HEK293 (cell line): ENCODE results near the gene FHIT.

Experiments used
- CTCF ChIA-PET: fragments of 350-600 bp; formaldehyde crosslinking; extraction: SDS; loops from one replicate; lab custom pipeline; 2021; ENCODE audit warnings: antibody characterized with exemption; lab: Yijun Ruan, JAX
- POLR2A ChIA-PET: fragments of 300-600 bp; formaldehyde crosslinking; extraction: SDS; loops from one replicate; lab custom pipeline; 2020; ENCODE audit warnings: antibody characterized with exemption, inconsistent platforms; lab: Yijun Ruan, JAX
- H3K27ac ChIP-seq: fragments of 200-500 bp; sonication (Bioruptor generic); 2 replicates; pipeline ENCODE4 v1.5.1; 2014; ENCODE audit warnings: low read depth, low read length, control low read depth, inconsistent platforms; ENCODE audit errors: extremely low read depth
- H3K36me3 ChIP-seq, 2 experiments: fragments of 200-500 bp in 1 of 2; sonication (Bioruptor generic) in 1 of 2; 1 replicate in 1 of 2; 2 replicates in 1 of 2; pipeline ENCODE4 v1.5.1; 2014 to 2017; ENCODE audit warnings: inconsistent platforms in 2 of 2, low read length in 2 of 2; ENCODE audit not compliant: control insufficient read depth in 2 of 2, insufficient read depth in 1 of 2
- H3K4me1 ChIP-seq: fragments of 200-500 bp; sonication (Bioruptor generic); 2 replicates; pipeline ENCODE4 v1.5.1; 2014; ENCODE audit warnings: mild to moderate bottlenecking, low read length, inconsistent platforms; ENCODE audit not compliant: control insufficient read depth, insufficient read depth
- H3K4me3 ChIP-seq: 2 replicates; pipeline ENCODE4 v1.5.1; 2011; ENCODE audit warnings: low read depth, mild to moderate bottlenecking, control low read depth, low read length, moderate library complexity
- H3K9me3 ChIP-seq: fragments of 200-500 bp; sonication (Bioruptor generic); 2 replicates; pipeline ENCODE4 v1.5.1; 2014; ENCODE audit warnings: low read depth, low read length, inconsistent platforms; ENCODE audit not compliant: control insufficient read depth, insufficient read depth
- SCRT1 ChIP-seq: fragments of 450-650 bp; formaldehyde crosslinking; IDR thresholded peaks from 2 replicates; pipeline ENCODE4 v1.5.1; 2016; ENCODE audit warnings: missing biosample characterization, missing genetic modification characterization, borderline replicate concordance
- ZBTB17 ChIP-seq: fragments of 450-650 bp; formaldehyde crosslinking; IDR thresholded peaks from 2 replicates; pipeline ENCODE4 v1.5.1; 2016; ENCODE audit warnings: missing biosample characterization, missing genetic modification characterization
- ZNF112 ChIP-seq: fragments of 450-650 bp; formaldehyde crosslinking; IDR thresholded peaks from 2 replicates; pipeline ENCODE4 v1.5.0; 2017; ENCODE audit warnings: missing biosample characterization, missing genetic modification characterization
- ZNF23 ChIP-seq: fragments of 450-650 bp; formaldehyde crosslinking; IDR thresholded peaks from 2 replicates; pipeline ENCODE4 v1.5.1; 2016; ENCODE audit warnings: missing biosample characterization, missing genetic modification characterization, borderline replicate concordance
- ZNF792 ChIP-seq: fragments of 450-650 bp; formaldehyde crosslinking; IDR thresholded peaks from 2 replicates; pipeline ENCODE4 v1.5.1; 2016; ENCODE audit warnings: missing biosample characterization, missing genetic modification characterization
- TF ChIP-seq, protein P1 (sequence below): fragments of 450-650 bp; formaldehyde crosslinking; IDR thresholded peaks from 2 replicates; pipeline ENCODE4 v1.5.1; 2016; ENCODE audit warnings: missing biosample characterization, missing genetic modification characterization
- TF ChIP-seq, protein P2 (sequence below): fragments of 450-650 bp; formaldehyde crosslinking; IDR thresholded peaks from 2 replicates; pipeline ENCODE4 v1.5.1; 2016; ENCODE audit warnings: missing biosample characterization, missing genetic modification characterization
- TF ChIP-seq, protein P3 (sequence below): fragments of 450-650 bp; formaldehyde crosslinking; conservative IDR thresholded peaks from 2 replicates; pipeline ENCODE4 v1.5.1; 2016; ENCODE audit warnings: low read depth, missing biosample characterization, missing genetic modification characterization
- TF ChIP-seq, protein P4 (sequence below): fragments of 450-650 bp; formaldehyde crosslinking; IDR thresholded peaks from 2 replicates; pipeline ENCODE4 v1.5.1; 2016; ENCODE audit warnings: missing biosample characterization, missing genetic modification characterization, borderline replicate concordance
- TF ChIP-seq, protein P5 (sequence below): sonication (generic); formaldehyde crosslinking; IDR thresholded peaks from 2 replicates; pipeline ENCODE4 v1.8.1; 2022; ENCODE audit warnings: mild to moderate bottlenecking, moderate library complexity, missing genetic modification reagents
- TF ChIP-seq, protein P6 (sequence below): fragments of 450-650 bp; formaldehyde crosslinking; IDR thresholded peaks from 2 replicates; pipeline ENCODE4 v1.5.1; 2017; ENCODE audit warnings: missing biosample characterization, missing genetic modification characterization

Gene FHIT

DNA sequence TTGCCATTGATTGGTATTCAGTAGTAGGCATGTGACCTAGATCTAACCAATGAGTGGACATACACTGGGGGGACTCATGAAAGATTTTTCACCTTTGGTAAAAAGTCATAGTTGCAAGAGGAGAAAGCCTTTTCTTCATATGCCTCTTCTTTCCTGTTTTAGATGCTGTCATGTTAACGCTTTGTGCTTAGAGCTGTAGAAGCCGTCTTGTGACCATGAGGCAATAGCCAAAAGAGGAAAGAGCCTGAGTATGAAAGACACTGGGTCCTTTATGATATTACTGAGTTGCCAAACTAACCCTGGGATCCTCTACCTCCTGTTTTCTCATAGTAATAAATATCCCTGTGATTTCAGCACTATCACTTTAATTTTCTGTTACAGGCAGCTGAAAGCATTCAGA, 396.0 kb downstream of the FHIT start (continued):
- TF ChIP-seq, protein P1, sequence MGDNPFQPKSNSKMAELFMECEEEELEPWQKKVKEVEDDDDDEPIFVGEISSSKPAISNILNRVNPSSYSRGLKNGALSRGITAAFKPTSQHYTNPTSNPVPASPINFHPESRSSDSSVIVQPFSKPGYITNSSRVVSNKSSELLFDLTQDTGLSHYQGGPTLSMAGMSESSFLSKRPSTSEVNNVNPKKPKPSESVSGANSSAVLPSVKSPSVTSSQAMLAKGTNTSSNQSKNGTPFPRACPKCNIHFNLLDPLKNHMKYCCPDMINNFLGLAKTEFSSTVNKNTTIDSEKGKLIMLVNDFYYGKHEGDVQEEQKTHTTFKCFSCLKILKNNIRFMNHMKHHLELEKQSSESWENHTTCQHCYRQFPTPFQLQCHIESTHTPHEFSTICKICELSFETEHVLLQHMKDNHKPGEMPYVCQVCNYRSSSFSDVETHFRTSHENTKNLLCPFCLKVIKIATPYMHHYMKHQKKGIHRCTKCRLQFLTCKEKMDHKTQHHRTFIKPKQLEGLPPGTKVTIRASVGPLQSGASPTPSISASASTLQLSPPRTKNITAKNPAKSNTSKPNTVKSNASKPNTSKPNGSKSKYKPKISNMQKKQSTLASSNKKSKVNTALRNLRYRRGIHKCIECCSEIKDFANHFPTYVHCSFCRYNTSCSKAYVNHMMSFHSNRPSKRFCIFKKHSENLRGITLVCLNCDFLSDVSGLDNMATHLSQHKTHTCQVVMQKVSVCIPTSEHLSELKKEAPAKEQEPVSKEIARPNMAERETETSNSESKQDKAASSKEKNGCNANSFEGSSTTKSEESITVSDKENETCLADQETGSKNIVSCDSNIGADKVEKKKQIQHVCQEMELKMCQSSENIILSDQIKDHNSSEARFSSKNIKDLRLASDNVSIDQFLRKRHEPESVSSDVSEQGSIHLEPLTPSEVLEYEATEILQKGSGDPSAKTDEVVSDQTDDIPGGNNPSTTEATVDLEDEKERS (tag by site-specific recombination), result no peak
- TF ChIP-seq SCRT1 (tag by site-specific recombination), result no peak
- TF ChIP-seq ZNF23, result no peak
- TF ChIP-seq ZNF792, result no peak
- no peak for TF ChIP-seq ZNF112 (tag by site-specific recombination)

DNA sequence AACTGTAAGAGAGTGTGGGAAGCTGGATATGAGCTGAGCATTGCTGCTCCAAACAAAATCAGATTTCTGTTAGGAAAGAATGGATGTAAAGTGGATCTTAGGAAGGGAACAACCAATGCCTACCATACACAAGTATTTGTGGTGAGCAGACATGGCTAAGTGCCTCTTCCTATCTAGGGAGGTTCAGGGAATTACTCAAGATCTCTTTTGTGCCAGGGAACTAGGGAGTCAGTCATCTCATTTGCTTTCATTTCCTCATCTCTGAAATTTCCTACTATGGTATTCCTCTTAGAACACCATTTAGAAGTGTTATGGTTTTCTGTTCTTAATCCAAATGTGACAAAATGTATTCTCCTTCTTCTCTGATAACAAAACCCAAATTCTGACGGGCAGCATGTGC, 396.5 kb downstream of the FHIT start:
- Histone ChIP-seq H3K9me3 (no peaks in the 10 kb centered on the region), H3K4me1 (no peaks in the 10 kb centered on the region), H3K27ac (no peak overlapping the region), H3K4me3 (no peak overlapping the region), H3K36me3 (no peaks in the 10 kb centered on the region)
- ChIA-PET CTCF (no interaction called here), POLR2A (no interaction called here)
- TF ChIP-seq, protein P2, sequence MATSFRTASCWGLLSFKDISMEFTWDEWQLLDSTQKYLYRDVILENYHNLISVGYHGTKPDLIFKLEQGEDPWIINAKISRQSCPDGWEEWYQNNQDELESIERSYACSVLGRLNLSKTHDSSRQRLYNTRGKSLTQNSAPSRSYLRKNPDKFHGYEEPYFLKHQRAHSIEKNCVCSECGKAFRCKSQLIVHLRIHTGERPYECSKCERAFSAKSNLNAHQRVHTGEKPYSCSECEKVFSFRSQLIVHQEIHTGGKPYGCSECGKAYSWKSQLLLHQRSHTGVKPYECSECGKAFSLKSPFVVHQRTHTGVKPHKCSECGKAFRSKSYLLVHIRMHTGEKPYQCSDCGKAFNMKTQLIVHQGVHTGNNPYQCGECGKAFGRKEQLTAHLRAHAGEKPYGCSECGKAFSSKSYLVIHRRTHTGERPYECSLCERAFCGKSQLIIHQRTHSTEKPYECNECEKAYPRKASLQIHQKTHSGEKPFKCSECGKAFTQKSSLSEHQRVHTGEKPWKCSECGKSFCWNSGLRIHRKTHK (tag by site-specific recombination), result no peak
- no peak for TF ChIP-seq ZBTB17 (tag by site-specific recombination)
- TF ChIP-seq, protein P3, sequence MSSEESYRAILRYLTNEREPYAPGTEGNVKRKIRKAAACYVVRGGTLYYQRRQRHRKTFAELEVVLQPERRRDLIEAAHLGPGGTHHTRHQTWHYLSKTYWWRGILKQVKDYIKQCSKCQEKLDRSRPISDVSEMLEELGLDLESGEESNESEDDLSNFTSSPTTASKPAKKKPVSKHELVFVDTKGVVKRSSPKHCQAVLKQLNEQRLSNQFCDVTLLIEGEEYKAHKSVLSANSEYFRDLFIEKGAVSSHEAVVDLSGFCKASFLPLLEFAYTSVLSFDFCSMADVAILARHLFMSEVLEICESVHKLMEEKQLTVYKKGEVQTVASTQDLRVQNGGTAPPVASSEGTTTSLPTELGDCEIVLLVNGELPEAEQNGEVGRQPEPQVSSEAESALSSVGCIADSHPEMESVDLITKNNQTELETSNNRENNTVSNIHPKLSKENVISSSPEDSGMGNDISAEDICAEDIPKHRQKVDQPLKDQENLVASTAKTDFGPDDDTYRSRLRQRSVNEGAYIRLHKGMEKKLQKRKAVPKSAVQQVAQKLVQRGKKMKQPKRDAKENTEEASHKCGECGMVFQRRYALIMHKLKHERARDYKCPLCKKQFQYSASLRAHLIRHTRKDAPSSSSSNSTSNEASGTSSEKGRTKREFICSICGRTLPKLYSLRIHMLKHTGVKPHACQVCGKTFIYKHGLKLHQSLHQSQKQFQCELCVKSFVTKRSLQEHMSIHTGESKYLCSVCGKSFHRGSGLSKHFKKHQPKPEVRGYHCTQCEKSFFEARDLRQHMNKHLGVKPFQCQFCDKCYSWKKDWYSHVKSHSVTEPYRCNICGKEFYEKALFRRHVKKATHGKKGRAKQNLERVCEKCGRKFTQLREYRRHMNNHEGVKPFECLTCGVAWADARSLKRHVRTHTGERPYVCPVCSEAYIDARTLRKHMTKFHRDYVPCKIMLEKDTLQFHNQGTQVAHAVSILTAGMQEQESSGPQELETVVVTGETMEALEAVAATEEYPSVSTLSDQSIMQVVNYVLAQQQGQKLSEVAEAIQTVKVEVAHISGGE (tag by site-specific recombination), result no peak
- TF ChIP-seq, protein P4, sequence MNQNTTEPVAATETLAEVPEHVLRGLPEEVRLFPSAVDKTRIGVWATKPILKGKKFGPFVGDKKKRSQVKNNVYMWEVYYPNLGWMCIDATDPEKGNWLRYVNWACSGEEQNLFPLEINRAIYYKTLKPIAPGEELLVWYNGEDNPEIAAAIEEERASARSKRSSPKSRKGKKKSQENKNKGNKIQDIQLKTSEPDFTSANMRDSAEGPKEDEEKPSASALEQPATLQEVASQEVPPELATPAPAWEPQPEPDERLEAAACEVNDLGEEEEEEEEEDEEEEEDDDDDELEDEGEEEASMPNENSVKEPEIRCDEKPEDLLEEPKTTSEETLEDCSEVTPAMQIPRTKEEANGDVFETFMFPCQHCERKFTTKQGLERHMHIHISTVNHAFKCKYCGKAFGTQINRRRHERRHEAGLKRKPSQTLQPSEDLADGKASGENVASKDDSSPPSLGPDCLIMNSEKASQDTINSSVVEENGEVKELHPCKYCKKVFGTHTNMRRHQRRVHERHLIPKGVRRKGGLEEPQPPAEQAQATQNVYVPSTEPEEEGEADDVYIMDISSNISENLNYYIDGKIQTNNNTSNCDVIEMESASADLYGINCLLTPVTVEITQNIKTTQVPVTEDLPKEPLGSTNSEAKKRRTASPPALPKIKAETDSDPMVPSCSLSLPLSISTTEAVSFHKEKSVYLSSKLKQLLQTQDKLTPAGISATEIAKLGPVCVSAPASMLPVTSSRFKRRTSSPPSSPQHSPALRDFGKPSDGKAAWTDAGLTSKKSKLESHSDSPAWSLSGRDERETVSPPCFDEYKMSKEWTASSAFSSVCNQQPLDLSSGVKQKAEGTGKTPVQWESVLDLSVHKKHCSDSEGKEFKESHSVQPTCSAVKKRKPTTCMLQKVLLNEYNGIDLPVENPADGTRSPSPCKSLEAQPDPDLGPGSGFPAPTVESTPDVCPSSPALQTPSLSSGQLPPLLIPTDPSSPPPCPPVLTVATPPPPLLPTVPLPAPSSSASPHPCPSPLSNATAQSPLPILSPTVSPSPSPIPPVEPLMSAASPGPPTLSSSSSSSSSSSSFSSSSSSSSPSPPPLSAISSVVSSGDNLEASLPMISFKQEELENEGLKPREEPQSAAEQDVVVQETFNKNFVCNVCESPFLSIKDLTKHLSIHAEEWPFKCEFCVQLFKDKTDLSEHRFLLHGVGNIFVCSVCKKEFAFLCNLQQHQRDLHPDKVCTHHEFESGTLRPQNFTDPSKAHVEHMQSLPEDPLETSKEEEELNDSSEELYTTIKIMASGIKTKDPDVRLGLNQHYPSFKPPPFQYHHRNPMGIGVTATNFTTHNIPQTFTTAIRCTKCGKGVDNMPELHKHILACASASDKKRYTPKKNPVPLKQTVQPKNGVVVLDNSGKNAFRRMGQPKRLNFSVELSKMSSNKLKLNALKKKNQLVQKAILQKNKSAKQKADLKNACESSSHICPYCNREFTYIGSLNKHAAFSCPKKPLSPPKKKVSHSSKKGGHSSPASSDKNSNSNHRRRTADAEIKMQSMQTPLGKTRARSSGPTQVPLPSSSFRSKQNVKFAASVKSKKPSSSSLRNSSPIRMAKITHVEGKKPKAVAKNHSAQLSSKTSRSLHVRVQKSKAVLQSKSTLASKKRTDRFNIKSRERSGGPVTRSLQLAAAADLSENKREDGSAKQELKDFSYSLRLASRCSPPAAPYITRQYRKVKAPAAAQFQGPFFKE (tag by site-specific recombination), result no peak
- TF ChIP-seq, protein P5, sequence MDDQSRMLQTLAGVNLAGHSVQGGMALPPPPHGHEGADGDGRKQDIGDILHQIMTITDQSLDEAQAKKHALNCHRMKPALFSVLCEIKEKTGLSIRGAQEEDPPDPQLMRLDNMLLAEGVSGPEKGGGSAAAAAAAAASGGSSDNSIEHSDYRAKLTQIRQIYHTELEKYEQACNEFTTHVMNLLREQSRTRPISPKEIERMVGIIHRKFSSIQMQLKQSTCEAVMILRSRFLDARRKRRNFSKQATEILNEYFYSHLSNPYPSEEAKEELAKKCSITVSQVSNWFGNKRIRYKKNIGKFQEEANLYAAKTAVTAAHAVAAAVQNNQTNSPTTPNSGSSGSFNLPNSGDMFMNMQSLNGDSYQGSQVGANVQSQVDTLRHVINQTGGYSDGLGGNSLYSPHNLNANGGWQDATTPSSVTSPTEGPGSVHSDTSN (CRISPR knock-in tag), result no peak
- TF ChIP-seq, protein P6, sequence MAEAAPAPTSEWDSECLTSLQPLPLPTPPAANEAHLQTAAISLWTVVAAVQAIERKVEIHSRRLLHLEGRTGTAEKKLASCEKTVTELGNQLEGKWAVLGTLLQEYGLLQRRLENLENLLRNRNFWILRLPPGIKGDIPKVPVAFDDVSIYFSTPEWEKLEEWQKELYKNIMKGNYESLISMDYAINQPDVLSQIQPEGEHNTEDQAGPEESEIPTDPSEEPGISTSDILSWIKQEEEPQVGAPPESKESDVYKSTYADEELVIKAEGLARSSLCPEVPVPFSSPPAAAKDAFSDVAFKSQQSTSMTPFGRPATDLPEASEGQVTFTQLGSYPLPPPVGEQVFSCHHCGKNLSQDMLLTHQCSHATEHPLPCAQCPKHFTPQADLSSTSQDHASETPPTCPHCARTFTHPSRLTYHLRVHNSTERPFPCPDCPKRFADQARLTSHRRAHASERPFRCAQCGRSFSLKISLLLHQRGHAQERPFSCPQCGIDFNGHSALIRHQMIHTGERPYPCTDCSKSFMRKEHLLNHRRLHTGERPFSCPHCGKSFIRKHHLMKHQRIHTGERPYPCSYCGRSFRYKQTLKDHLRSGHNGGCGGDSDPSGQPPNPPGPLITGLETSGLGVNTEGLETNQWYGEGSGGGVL (tag by site-specific recombination), result no peak
